ENCODE data around the gene GRAMD2A.

GRAMD2A gene

DNA sequence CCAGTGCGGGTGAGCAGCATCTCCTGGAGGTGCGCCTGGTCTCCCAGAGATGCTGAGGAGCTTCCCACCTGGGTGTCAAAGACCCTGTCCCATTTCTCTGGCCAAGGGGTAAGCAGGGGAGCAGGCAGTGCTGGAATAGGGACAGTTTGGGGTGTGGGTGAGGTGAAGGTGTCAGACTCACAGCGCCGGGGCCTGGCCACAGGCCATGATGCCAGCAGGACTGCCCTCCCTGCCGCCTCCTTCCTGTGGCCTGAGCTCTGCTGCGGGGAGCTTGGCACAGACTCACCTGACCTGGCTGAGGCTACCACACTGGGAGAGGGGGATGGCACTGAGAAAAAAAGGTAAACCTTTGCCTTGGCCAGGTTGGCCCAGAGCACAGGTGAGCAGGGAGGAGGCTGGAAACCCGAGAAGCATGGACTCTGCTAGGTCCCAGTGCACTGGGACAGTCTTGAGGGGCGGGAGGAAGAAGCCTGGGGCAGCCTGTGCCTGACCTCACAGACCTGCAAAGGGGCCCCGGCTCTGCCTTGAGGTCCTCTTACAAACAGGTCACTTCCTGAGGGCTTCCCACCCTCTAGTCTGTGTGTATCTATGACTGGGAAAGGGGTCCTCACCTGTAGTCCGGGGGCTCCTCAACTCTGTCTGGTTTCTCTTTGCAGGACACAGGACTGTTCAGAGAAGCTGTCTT, 28.2 kb downstream of the GRAMD2A start:
- H3K27me3 ChIP-seq (ENCODE audit: low read length), result no peaks in the 10 kb centered on the region
- TF ChIP-seq, protein P1, sequence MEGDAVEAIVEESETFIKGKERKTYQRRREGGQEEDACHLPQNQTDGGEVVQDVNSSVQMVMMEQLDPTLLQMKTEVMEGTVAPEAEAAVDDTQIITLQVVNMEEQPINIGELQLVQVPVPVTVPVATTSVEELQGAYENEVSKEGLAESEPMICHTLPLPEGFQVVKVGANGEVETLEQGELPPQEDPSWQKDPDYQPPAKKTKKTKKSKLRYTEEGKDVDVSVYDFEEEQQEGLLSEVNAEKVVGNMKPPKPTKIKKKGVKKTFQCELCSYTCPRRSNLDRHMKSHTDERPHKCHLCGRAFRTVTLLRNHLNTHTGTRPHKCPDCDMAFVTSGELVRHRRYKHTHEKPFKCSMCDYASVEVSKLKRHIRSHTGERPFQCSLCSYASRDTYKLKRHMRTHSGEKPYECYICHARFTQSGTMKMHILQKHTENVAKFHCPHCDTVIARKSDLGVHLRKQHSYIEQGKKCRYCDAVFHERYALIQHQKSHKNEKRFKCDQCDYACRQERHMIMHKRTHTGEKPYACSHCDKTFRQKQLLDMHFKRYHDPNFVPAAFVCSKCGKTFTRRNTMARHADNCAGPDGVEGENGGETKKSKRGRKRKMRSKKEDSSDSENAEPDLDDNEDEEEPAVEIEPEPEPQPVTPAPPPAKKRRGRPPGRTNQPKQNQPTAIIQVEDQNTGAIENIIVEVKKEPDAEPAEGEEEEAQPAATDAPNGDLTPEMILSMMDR (IDR thresholded peaks at IDR 0.05; ENCODE audit: insufficient read depth, low read length, poor library complexity, severe bottlenecking), result no peak
- no peak for TF ChIP-seq EZH2phosphoT487 (conservative IDR thresholded peaks at IDR 0.05; ENCODE audit: low read length)
- no peaks in the 10 kb centered on the region for H3K9me3 ChIP-seq (ENCODE audit: insufficient read depth, low read length)
- H2AFZ ChIP-seq (ENCODE audit: low read depth, low read length, severe bottlenecking), result no peak overlapping the region
- H3K79me2 ChIP-seq (ENCODE audit: insufficient read depth, low read length), result no peaks in the 10 kb centered on the region
- no peak overlapping the region for H3K9ac ChIP-seq (ENCODE audit: low read length)
- no peak overlapping the region for H3K27ac ChIP-seq (ENCODE audit: low read depth, low read length)
- H3F3A ChIP-seq (ENCODE audit: insufficient read depth), result no peaks in the 10 kb centered on the region
- H4K20me1 ChIP-seq (ENCODE audit: low read depth, low read length), result no peaks in the 10 kb centered on the region
- no peaks in the 10 kb centered on the region for H3K9me2 ChIP-seq (replicated peaks; ENCODE audit: insufficient read depth, low read length)
- H3K36me3 ChIP-seq (ENCODE audit: low read length), result no peaks in the 10 kb centered on the region
- no peak overlapping the region for H3K4me3 ChIP-seq (ENCODE audit: insufficient read depth, low read length, poor library complexity, severe bottlenecking)
- H3K4me2 ChIP-seq (ENCODE audit: low read depth, low read length, poor library complexity, severe bottlenecking), result no peak overlapping the region

DNA sequence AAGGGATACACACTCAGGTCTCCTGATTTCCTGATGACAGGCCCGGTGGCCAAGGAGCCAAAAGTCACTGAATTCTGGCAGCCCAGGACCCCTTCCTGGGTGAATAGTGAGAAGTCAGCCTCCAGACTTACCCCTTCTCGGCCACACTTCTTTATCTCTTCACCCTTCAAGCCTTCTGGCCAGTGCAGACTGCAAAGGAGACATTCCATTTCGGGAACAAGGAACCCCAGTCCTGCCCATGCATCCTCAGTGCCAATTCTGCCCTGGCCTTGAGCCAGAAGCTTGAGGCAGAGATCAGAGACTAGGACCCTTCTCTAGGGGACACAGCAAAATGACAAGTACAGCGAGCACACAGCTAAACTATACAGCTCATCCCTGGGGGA, 28.8 kb downstream of the GRAMD2A start:
- Histone ChIP-seq H3K4me3 (ENCODE audit: insufficient read depth, low read length, poor library complexity, severe bottlenecking) (no peak overlapping the region), H3K9me3 (ENCODE audit: insufficient read depth, low read length) (no peaks in the 10 kb centered on the region), H3K79me2 (ENCODE audit: insufficient read depth, low read length) (no peaks in the 10 kb centered on the region), H3K36me3 (ENCODE audit: low read length) (no peaks in the 10 kb centered on the region), H3K27ac (ENCODE audit: low read depth, low read length) (no peak overlapping the region), H3K4me2 (ENCODE audit: low read depth, low read length, poor library complexity, severe bottlenecking) (no peak overlapping the region), H3F3A (ENCODE audit: insufficient read depth) (no peaks in the 10 kb centered on the region), H3K9me2 (replicated peaks; ENCODE audit: insufficient read depth, low read length) (no peaks in the 10 kb centered on the region), H3K9ac (ENCODE audit: low read length) (no peak overlapping the region), H2AFZ (ENCODE audit: low read depth, low read length, severe bottlenecking) (no peak overlapping the region), H4K20me1 (ENCODE audit: low read depth, low read length) (no peaks in the 10 kb centered on the region), H3K27me3 (ENCODE audit: low read length) (no peaks in the 10 kb centered on the region)
- TF ChIP-seq, protein P1 (IDR thresholded peaks at IDR 0.05; ENCODE audit: insufficient read depth, low read length, poor library complexity, severe bottlenecking), result no peak
- no peak for TF ChIP-seq EZH2phosphoT487 (conservative IDR thresholded peaks at IDR 0.05; ENCODE audit: low read length)

DNA sequence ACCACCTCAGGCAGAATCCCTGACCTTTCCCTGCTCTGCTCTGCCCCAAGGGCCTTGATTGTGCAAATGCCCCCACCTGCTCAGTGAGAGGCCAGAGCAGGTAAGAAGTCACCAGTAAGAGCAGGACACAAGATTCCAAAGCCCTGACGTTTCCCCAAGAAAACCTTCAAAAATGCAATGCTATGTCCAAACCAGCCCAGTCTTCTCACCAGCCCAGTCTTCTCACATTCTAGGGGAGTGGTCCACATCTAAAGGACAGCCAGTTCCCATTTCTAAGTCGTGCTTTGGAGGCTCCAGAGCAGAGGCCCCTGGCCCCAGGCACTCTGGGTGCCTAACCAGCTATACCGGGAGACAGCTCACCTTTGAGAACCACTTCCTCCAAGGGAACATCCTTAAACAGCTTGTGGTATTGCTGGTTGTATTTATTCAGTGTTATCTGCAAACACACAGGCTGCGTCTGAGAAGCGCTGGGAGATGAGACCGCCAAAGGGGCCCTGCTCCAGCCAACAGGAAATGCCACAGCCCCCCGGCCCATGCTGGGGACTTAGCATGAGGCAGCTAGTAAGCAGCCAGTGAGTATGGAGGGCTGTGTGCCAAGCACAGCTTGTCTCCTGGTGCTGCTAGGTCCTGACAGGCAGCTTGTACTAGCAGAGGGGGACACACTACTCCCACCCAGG, 29.3 kb downstream of the GRAMD2A start:
- Histone ChIP-seq H2AFZ (ENCODE audit: low read depth, low read length, severe bottlenecking) (no peak overlapping the region), H3K79me2 (ENCODE audit: insufficient read depth, low read length) (no peaks in the 10 kb centered on the region), H3K9me3 (ENCODE audit: insufficient read depth, low read length) (no peaks in the 10 kb centered on the region), H3K27ac (ENCODE audit: low read depth, low read length) (no peak overlapping the region), H3K4me3 (ENCODE audit: insufficient read depth, low read length, poor library complexity, severe bottlenecking) (no peak overlapping the region), H3K4me2 (ENCODE audit: low read depth, low read length, poor library complexity, severe bottlenecking) (no peak overlapping the region), H3K9me2 (replicated peaks; ENCODE audit: insufficient read depth, low read length) (no peaks in the 10 kb centered on the region), H3K36me3 (ENCODE audit: low read length) (no peaks in the 10 kb centered on the region), H3K9ac (ENCODE audit: low read length) (no peak overlapping the region), H3F3A (ENCODE audit: insufficient read depth) (no peaks in the 10 kb centered on the region), H4K20me1 (ENCODE audit: low read depth, low read length) (no peaks in the 10 kb centered on the region), H3K27me3 (ENCODE audit: low read length) (no peaks in the 10 kb centered on the region)
- TF ChIP-seq EZH2phosphoT487 (conservative IDR thresholded peaks at IDR 0.05; ENCODE audit: low read length), result no peak
- TF ChIP-seq, protein P1 (IDR thresholded peaks at IDR 0.05; ENCODE audit: insufficient read depth, low read length, poor library complexity, severe bottlenecking), result no peak

Data from SU-DHL-6 (cell line).